ENCODE data around the gene SAPCD2. TPM values are rescaled to one million over a fixed set of nuclear protein-coding genes. Genes with fewer than 3 reads are reported as not detected.

The SAPCD2 gene
- polyA plus RNA-seq, 1 donor from 2014 or later = 0.22 TPM

- Histone ChIP-seq H3K9me2 (ENCODE audit: insufficient read depth, low read length) (no peaks in the 10 kb centered on the region), H3F3A (ENCODE audit: insufficient read depth, low read length, poor library complexity, severe bottlenecking) (no peaks in the 10 kb centered on the region), H3K9me3 (ENCODE audit: low read length) (no peaks in the 10 kb centered on the region), H3K9ac (ENCODE audit: low read length) (no peak overlapping the region), H2AFZ (ENCODE audit: low read depth, low read length) (no peak overlapping the region), H3K27me3 (ENCODE audit: insufficient read depth, low read depth, low read length) (peaks cover 81% of the 10 kb centered on the region), H4K20me1 (ENCODE audit: insufficient read depth) (no peaks in the 10 kb centered on the region), H3K36me3 (ENCODE audit: insufficient read depth, low read length) (no peaks in the 10 kb centered on the region), H3K4me2 (ENCODE audit: low read length) (no peak overlapping the region), H3K27ac (ENCODE audit: low read length) (no peak overlapping the region), H3K79me2 (replicated peaks; ENCODE audit: insufficient read depth, low read length) (no peaks in the 10 kb centered on the region), H3K4me3 (ENCODE audit: low read length) (no peak overlapping the region)
- TF ChIP-seq RAD21 (conservative IDR thresholded peaks at IDR 0.05) = no peak
- no peak for TF ChIP-seq EP300 (conservative IDR thresholded peaks at IDR 0.05; ENCODE audit: poor library complexity, severe bottlenecking)
- TF ChIP-seq MXI1 (conservative IDR thresholded peaks at IDR 0.05; ENCODE audit: poor library complexity, severe bottlenecking) = no peak
- no peak for TF ChIP-seq SMC3 (conservative IDR thresholded peaks at IDR 0.05; ENCODE audit: poor library complexity)
- no peak for TF ChIP-seq CTCF (IDR thresholded peaks at IDR 0.05; ENCODE audit: poor library complexity, severe bottlenecking)
- no peak for TF ChIP-seq REST (IDR thresholded peaks at IDR 0.05; ENCODE audit: borderline replicate concordance)
- no peak for TF ChIP-seq POLR2AphosphoS5 (IDR thresholded peaks at IDR 0.05)
- TF ChIP-seq EZH2 (IDR thresholded peaks at IDR 0.05; ENCODE audit: borderline replicate concordance, insufficient read depth, low read length, poor library complexity, severe bottlenecking) = no peak
These were observed 18.1 kb downstream of the SAPCD2 start for GRCh38 chr9:137052293-137052692.

GRCh38 chr9:137051145-137051724, 19.1 kb downstream of the SAPCD2 start:
- Histone ChIP-seq H3K79me2 (replicated peaks; ENCODE audit: insufficient read depth, low read length) (no peaks in the 10 kb centered on the region), H3K27ac (ENCODE audit: low read length) (no peak overlapping the region), H3K9me2 (ENCODE audit: insufficient read depth, low read length) (no peaks in the 10 kb centered on the region), H3K4me3 (ENCODE audit: low read length) (no peak overlapping the region), H3F3A (ENCODE audit: insufficient read depth, low read length, poor library complexity, severe bottlenecking) (no peaks in the 10 kb centered on the region), H3K9me3 (ENCODE audit: low read length) (no peaks in the 10 kb centered on the region), H3K4me2 (ENCODE audit: low read length) (no peak overlapping the region), H2AFZ (ENCODE audit: low read depth, low read length) (no peak overlapping the region), H3K36me3 (ENCODE audit: insufficient read depth, low read length) (no peaks in the 10 kb centered on the region), H3K9ac (ENCODE audit: low read length) (no peak overlapping the region), H3K27me3 (ENCODE audit: insufficient read depth, low read depth, low read length) (peaks cover 81% of the 10 kb centered on the region), H4K20me1 (ENCODE audit: insufficient read depth) (no peaks in the 10 kb centered on the region)
- TF ChIP-seq POLR2AphosphoS5 (IDR thresholded peaks at IDR 0.05) (no peak), EP300 (conservative IDR thresholded peaks at IDR 0.05; ENCODE audit: poor library complexity, severe bottlenecking) (no peak), TAF1 (IDR thresholded peaks at IDR 0.05; ENCODE audit: low read depth) (no peak), RAD21 (conservative IDR thresholded peaks at IDR 0.05) (no peak), EZH2 (IDR thresholded peaks at IDR 0.05; ENCODE audit: borderline replicate concordance, insufficient read depth, low read length, poor library complexity, severe bottlenecking) (no peak), REST (IDR thresholded peaks at IDR 0.05; ENCODE audit: borderline replicate concordance) (no peak)
